ENCODE results near the gene SHE.

- no peak for TF ChIP-seq CTCF (IDR thresholded peaks at IDR 0.05)
- no peak for TF ChIP-seq POLR2A (IDR thresholded peaks at IDR 0.05)
- no peak for TF ChIP-seq POLR2AphosphoS5 (IDR thresholded peaks at IDR 0.05)
Observed at GRCh38 chr1:154490317-154490716, 11.9 kb downstream of the SHE start.
